CD4-positive, alpha-beta T cell treated with Interleukin-4 for 1 hour (primary cell): ENCODE data around the gene CFAP251.
A peak's percentile ranks its signal among the peaks of the same experiment; 100 is the strongest.
"Not testable (repeated sequence)": the region's sequence is repeated elsewhere in the genome, so short reads cannot be mapped to it uniquely, and the experiment has no call there.

ENCODE experiments used
- DNase-seq, 2 donors: peaks; one replicate each; pipeline ENCODE4 v3.0.0-alpha.2; 2020 to 2022

Gene CFAP251

DNA sequence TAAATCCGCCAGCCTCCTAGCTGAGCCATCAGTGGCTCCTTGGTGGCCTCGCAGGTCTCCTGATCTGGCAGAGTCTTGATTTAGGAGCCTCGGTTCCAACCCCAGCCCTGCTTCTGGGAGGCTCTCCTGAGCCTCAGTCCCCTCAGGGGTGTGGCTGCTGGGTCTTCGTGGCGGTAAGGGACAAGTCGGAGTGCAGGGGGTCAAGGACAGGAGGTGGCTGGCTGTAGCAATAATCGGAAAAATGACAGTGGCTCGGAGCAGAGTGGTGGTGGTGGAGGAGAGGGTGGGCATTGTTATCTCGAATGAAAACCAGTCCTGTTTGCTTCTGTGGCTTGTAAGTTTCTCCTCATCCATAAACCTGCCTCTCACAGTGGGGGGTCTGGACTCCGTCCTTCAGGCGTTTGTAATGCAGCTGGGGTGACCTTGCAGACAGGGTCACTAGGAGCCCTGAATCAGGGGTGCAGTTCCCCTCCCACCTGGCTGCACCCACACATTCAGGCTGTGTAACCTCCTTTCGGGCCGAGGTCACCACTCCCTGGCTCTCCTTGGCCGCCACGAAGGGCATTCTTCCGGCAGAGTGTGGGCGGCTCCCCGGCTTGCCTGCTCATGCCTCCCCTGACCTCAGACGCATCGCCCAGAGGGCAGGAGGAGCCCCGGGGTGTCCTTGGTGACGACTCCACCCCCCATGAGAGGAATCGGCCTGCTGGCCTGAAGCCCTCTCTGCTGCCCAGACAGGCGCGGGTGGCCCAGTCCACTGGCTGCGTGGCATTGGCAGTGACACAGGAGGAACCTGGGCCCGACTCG is 111.4 kb downstream of the CFAP251 start:
- DNase-seq, result no peak

DNA sequence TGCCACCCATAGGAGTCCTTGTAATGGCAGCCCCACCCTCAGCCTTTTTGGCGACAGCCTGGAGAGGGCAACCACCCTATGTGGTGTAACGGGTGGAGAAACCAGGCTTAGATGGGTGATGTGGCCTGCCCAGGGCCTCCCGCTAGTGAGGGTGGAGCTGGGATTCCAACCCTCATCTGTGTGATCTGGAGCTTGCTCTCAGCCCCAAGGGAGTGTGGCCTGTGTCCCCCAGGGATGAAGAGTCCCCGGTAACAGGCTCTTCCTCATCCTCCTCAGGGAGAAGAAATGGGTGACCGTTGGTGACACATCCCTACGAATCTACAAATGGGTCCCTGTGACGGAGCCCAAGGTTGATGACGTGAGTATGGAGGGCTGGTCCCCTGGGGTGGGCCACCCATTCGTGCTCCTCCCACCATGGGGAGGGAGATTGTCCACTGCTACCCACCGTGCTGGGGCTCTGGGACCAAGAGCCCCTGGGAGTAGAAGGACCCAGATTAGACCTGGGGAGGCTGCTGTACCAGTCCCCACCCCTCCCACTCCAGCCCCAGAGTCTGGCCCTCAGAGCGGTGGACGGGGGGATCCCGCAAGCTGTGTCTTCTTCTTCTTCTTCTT is 112.1 kb downstream of the CFAP251 start:
- DNase-seq, result no peak

DNA sequence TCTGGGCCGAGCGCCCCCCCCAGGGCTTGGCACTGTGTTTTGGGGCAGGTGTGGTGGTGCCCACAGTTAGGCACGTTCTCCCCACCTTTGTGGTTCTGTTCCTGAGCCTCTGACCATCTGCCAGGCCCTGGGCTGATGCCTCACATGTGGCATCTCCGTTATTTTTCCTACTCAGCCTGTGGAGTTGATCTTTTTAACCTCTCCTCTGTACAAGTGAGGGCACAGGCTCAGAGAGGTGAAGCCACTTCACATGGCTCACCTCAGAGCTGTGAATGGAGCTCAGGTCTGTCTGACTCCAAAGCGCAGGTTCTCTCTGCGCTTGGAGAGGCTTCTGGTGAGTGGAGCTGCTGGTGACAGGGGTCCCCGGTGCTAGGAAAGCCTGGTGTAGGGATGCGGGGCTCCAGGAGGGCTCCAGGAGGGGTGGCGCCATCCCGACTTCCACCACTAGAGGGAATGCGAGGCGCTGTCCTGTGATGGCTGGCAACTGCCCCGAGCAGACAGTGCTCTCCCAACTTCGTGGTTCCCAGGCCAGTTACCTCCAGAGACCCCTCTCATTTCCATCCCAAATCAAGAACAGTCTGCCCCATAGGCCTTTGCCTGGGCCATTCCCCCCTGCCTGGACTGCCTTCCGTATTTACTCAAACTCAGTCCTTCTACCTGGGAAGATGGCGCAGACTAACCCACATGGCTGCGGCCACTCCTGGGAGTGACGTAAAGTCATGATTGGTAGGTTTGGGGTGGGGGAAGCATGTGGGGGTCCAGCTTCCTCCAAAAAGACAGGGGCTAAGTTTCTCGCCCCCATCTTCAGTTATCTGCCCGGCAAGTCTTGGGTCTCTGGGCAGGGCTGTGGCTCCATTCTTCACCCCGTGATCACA is 113.2 kb downstream of the CFAP251 start:
- peak; percentile 27 to 44 for DNase-seq

DNA sequence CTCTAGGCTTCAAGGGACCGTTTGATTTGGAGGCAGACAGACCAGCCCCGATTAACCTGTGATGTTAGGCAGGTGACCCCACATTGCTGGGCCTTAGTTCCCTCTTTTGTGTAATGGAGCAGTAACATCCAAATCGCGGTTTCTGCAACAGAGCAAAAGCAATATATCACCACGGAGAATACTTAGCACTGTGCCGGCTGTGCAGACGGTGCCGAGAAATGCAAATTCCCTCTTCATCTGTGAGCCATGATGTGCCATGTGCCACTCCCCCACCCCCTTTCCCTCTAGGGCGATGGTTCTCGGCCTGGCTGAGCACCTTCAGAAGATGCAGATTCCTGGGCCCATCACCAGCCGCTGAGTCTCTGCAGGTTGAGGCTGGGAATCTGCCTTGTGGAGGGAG is 114.2 kb downstream of the CFAP251 start:
- DNase-seq, result no peak

DNA sequence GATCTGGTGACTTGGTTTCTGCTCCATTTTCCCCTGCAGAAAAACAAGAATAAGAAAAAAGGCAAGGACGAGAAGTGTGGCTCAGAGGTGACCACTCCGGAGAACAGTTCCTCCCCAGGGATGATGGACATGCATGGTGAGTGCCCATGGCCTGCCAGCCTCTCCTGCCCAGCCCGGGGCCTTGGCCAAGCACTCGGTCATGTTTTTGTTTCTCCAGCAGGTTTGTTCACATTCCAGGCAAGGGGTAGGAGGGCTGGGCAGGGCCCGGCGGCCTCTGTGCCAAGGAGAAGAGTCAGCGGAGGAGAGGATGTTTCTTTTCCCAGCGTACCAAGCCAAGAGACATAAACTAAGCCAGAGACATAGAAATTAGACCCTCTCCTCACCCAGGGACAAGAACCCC is 116.9 kb downstream of the CFAP251 start:
- no peak for DNase-seq

DNA sequence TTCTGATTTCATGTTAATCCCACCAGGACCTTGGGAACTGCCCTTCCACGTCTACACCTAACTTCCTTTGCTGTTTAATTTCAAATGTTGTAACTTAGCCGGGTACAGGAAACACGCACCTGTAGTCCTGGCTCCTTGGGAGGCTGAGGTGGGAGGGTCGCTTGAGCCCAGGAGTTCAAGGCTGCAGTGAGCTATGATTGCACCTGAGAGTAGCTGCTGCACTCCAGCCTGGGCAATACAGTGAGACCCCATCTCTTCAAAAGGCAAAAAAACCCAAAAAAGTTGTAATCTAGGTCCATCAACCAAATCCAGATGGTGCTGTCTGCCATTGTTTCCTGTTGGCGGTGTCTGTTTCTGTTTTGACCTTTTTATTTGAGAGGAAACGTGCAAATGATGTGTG is 117.8 kb downstream of the CFAP251 start:
- no peak for DNase-seq

DNA sequence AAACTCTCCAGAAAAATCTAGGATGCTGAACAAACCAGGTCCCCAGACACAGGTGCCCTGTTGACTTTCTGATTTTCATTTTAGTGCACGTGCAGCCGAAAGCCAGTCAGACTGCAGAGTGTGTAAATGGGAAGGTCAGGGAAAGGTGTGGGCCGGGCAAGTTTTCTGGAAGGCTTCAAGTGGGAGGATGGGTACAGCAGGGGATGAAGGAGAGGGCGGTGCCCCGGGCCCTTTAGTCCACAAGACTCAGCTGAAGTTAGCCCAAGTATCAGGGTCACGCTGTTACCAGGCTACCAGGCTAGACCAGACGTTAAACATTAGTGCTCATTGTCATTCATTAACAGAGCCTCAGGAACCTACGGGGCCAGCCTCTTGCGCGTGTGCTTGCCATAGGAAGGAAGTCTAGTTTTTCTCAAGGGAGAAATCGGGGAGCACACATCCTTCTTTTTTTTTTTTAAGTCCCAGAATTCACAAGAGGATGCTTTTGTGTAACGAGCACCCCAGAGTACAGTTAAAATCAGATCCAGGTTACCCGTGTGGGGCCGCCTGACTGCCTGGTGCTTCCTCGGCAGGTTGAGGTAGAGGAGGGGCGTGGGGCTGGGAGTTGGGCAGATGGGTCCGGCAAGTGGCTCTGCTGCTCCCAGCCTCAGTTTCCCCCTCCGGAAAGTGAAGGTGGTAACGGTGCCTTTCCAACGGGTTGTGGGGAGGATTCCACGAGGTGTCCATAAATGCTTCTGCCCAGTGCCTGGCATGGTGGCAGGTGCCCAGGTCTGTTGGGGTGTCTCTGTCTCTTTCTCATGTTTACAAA is 122.4 kb downstream of the CFAP251 start:
- DNase-seq, result no peak

DNA sequence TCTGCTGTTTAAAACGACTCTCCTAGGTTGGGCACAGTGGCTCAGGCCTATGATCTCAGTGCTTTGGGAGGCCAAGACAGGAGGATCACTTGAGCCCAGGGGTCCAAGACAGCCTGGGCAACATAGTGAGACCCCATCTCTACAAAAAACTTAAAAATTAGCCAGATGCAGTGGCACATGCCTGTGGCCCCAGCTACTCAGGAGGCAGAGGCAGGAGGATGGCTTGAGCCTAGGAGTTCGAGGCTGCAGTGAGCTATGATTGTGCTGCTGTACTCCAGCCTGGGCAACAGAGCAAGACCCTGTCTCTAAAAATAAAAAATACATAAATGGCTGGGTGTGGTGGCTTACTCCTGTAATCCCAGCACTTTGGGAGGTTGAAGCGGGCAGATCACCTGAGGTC is 123.1 kb downstream of the CFAP251 start:
- not testable (repeated sequence) for DNase-seq

DNA sequence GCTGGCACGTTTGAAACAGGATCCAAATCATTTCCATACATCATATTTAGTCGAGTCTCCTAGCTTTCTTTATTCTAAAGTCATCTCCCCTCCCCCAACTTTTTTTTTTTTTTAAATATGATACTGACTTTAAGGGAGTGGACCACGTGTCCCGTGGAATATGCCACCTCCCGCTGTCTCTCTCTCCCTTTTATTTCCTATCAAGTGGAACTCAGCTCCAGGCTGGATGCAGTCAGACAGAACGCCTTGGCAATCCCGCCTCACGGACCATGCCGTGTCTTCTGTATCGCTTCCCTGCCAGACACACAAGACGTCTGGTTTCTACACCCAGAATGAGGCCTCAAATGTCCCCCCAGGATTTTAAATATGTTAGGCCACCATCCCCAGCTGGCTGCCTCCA is 124.5 kb downstream of the CFAP251 start:
- DNase-seq, result no peak

DNA sequence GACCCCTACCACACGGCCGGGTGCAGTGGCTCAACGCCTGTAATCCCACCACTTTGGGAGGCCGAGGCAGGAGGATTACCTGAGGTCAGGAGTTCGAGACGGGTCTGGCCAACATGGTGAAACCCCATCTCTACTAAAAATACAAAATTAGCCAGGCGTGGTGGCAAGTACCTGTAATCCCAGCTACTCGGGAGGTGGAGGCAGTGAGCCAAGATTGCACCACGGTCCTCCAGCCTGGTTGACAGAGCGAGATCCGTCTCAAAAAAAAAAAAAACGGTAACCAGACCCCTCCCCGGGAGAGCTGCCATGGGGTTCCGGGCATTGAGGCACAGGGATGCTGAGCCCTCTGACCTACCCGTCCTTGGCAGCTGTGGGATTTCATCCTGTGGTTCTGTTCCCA is 125.1 kb downstream of the CFAP251 start:
- no peak for DNase-seq

DNA sequence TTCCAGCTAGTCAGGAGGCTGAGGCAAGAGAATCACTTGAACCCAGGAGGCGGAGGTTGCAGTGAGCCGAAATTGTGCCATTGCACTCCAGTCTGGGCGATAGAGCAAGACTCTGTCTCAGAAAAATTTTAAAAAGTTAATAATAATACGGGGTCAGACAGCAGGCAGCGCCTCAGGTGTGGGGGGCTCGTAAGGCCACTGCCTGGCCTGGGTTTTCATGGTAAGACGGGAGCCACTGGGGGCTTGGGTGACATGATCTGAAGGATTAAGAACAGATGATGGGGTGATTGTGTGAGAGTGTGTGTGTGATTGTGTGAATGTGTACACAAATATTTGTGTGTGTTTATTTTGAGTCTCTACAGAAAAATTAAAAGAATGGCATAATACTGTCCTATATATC is 126.9 kb downstream of the CFAP251 start:
- no peak for DNase-seq

DNA sequence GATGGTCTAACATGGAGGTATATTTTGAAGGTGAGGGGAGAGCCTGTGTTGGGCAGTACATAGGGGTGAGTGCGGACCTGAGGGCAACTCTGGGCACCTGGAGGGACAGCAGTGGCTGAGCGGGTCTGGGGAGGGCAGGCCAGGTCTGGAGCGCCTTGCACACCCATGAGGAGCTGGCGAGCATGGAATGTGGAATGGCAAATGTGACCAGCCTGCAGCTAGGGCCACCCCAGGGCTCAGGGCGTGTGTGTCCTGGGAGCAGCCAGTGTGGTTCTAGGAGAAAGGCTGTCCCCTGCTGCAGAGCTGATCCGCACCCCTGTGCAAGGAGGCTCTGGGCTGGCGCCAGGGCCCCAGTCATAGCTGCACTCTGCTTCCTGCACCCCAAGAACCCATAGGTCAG is 127.8 kb downstream of the CFAP251 start:
- no peak for DNase-seq

DNA sequence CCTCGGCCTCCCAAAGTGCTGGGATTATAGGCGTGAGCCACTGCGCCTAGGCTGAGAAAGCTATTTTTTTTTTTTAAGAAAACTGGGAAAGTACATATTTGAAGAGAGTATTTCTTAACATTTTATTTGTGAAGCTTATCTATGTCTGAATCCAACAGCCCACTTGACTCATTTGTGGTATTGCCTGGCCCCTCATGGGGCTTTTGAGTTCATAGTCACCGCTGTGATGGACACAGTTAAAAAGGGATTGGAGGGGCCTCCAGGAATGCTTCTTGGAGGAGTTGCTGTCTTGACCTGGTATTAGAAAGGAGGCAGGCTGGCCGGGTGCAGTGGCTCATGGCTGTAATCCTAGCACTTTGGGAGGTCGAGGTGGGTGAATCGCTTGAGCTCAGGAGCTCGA is 129.8 kb downstream of the CFAP251 start:
- DNase-seq, result no peak

DNA sequence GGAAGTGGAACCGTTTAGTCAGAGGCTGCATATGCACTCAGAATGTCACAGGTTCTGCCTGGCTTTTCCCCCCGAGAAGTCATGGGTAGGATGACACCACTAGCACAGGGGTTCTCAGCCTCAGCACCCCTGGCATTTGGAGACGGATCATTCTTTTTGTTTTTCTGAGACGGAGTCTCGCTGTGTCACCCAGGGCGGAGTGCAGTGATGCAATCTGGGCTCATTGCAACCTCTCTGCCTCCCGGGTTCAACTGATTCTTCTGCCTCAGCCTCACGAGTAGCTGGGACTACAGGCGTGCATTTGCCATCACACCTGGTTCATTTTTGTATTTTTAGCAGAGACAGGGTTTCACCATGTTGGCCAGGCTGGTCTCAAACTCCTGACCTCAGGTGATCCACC is 131.4 kb downstream of the CFAP251 start:
- no peak for DNase-seq

DNA sequence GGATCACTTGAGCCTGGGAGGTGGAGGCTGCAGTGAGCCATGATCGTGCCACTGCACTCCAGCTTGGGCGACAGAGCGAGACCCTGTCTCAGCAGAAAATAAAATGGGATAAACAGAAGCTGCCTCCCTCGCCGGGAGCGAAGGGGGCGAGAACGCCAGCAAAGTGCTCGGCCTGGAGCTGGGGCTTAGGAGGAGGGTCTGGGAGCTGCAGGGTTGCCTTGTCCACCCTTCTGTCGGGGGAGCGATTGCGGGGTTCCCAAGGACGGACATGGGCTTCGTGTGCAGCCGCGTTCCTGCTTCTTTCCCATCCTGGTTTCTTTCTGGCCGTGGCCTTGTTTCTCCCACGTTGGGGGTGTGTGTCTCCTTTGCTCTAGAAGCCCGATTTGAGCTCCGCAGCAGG is 132.3 kb downstream of the CFAP251 start:
- DNase-seq, result no peak

DNA sequence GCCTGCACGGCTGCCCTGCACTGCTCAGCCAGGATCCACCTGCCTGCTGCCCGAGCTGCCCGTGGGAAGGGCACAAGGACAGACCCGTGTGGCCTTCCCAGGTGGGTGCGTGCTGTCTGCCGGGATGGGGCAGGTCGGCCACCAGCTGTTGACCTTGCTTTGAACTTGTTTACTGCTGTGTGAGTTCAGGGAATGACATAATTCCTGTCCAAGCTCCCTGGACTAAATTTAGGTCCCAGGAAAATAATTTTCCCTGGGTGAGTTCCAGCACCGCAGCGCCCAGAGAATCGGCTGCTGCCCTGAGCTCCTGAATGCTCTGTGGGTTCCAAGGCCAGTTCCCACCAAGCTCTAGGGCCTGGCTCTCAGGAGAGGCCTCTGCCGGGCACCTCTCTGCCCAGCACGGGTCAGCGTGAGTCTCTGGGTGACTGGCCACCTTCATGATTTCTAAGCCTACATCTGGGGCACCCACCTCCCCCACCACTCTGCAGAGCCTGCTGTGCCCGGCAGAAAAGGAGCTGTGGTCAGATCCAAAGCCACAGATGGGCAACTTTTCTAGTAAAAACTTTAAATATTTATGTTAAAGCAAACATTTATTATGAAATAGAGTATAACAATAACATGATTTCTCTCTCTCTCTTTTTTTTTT is 133.0 kb downstream of the CFAP251 start:
- DNase-seq, result no peak

DNA sequence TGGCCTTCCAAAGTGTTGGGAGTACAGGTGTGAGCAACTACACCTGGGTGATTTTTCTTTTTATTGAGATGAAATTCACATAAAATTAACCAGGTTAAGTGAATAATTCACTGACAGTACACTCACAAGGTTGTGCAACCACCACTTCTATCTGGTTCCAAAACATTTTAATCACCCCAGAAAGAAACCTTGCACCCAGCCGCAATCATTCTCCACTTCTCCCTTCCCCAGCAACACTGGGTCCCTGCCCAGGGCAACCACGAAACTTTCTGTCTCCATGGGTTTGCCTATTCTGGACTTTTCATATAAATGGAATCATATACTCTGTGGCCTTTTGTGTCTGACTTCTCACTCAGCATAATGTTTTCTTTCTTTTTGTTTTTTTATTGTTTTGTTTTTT is 133.9 kb downstream of the CFAP251 start:
- no peak for DNase-seq
